Daoy (cell line): ENCODE data around the gene HCRTR2. TPM values are rescaled to one million over a fixed set of nuclear protein-coding genes. Genes with fewer than 3 reads are reported as not detected.

ENCODE experiments used
- DNase-seq: peaks from one replicate; pipeline ENCODE4 v3.0.0-alpha.2; 2015; ENCODE audit warnings: low read depth
- total RNA-seq: library from RNA; depleted of rRNA; stranded (reverse); fragments of >200 nt; shearing (Covaris generic); gene quantifications from 2 replicates; pipeline ENCODE4 v1.2.3, GENCODE V29; 2014; rRNA removed

Gene HCRTR2
- total RNA-seq, 1 experiment from 2014 or later: not detected

DNA sequence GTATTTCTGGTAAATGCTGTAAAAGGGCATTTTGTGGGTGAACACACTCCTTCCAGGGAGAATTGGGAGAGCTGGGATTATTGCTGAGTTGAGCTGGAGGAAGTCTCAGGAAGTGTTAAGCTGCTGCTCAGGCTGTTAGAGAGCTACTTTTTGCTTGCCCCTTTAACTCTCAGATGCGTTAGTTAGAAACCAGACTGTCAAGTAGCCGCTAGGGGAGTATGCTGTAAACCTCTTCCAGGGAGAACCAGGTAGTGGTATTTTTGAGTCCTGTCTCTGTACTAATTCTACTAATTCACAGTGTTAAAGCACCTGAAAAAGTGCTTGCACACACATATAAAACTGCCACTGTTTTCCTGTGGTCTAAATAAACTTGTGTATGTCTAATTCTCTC, 146.4 kb downstream of the HCRTR2 start:
- DNase-seq: no peak

- no peak for DNase-seq
Observed at GRCh38 chr6:55327169-55327568, 152.9 kb downstream of the HCRTR2 start, which contains the start of gene GFRAL. TSS of gene GFRAL (plus strand) at chr6:55327469. CDS start at chr6:55327555, 86 bp downstream.

Other genes with a start within 250 kb of the HCRTR2 start
- gene GFRAL, start 153.0 kb downstream of the HCRTR2 start, total RNA-seq: not detected in 2 replicates